Measurements from ENCODE around the gene LRRC4C. TPM values are rescaled to one million over a fixed set of nuclear protein-coding genes. Genes with fewer than 3 reads are reported as not detected.

The LRRC4C gene
- total RNA-seq, 4 donors from 2014 or later, result 0.38 to 3.5 (median 0.95) TPM; not detected in 1

GRCh38 chr11:40316171-40316570 lies 1143.3 kb downstream of the LRRC4C start:
- TF ChIP-seq, protein P1, sequence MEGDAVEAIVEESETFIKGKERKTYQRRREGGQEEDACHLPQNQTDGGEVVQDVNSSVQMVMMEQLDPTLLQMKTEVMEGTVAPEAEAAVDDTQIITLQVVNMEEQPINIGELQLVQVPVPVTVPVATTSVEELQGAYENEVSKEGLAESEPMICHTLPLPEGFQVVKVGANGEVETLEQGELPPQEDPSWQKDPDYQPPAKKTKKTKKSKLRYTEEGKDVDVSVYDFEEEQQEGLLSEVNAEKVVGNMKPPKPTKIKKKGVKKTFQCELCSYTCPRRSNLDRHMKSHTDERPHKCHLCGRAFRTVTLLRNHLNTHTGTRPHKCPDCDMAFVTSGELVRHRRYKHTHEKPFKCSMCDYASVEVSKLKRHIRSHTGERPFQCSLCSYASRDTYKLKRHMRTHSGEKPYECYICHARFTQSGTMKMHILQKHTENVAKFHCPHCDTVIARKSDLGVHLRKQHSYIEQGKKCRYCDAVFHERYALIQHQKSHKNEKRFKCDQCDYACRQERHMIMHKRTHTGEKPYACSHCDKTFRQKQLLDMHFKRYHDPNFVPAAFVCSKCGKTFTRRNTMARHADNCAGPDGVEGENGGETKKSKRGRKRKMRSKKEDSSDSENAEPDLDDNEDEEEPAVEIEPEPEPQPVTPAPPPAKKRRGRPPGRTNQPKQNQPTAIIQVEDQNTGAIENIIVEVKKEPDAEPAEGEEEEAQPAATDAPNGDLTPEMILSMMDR (IDR thresholded peaks at IDR 0.05), result no peak
- ATAC-seq (ENCODE audit: low FRiP score) (no peak), DNase-seq (ENCODE audit: low spot score) (no peak)

DNA sequence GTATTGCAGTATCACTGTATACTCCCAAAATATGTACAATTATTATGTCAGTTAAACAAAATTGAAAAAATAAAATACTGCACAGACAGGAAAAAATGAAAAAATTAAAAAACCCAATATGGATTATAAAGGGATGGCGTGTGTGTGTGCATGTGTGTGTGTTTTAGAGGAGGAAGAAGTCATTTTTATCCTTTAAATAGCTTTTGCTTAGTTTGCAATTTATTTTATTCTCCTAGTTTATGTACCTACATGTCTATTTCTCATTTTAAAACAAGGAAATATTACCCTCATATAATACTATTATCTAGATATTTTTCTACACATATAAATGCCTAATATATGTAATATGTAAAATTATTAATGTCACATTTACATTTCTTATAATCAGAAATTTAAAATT lies 1144.3 kb downstream of the LRRC4C start:
- DNase-seq (ENCODE audit: low spot score), result no peak
- TF ChIP-seq, protein P1 (IDR thresholded peaks at IDR 0.05), result no peak
- ATAC-seq (ENCODE audit: low FRiP score), result no peak

GRCh38 chr11:40314327-40314726 lies 1145.1 kb downstream of the LRRC4C start:
- TF ChIP-seq, protein P1 (IDR thresholded peaks at IDR 0.05), result no peak
- no peak for ATAC-seq (ENCODE audit: low FRiP score)
- DNase-seq (ENCODE audit: low spot score), result no peak

- TF ChIP-seq, protein P1 (IDR thresholded peaks at IDR 0.05), result no peak
- no peak for ATAC-seq (ENCODE audit: low FRiP score)
- no peak for DNase-seq (ENCODE audit: low spot score)
Measured at GRCh38 chr11:40306938-40307548, 1152.4 kb downstream of the LRRC4C start.

DNA sequence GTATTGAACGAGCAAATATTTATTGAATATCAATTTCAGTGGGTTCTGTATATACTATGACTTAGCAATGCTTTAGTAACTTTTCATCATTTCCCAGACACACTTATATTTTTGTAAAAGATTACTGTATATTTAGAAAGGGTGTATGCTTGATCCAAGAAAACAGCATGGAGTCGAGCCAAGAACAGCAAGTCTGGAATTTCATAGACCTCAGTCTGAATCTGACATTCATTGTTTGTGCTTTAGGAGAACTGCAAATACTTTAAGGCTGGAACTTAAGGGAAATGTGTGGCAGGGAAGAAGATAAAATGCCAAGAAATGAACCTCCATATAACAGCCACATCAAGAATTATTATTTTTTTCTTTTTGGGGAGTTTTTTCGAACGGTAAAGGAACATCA lies 1156.8 kb downstream of the LRRC4C start:
- DNase-seq (ENCODE audit: low spot score) (no peak), ATAC-seq (ENCODE audit: low FRiP score) (no peak)
- TF ChIP-seq, protein P1 (IDR thresholded peaks at IDR 0.05), result no peak

- no peak for ATAC-seq (ENCODE audit: low FRiP score)
- TF ChIP-seq, protein P1 (IDR thresholded peaks at IDR 0.05), result no peak
- no peak for DNase-seq (ENCODE audit: low spot score)
Measured at GRCh38 chr11:40295466-40295865, 1164.0 kb downstream of the LRRC4C start.

DNA sequence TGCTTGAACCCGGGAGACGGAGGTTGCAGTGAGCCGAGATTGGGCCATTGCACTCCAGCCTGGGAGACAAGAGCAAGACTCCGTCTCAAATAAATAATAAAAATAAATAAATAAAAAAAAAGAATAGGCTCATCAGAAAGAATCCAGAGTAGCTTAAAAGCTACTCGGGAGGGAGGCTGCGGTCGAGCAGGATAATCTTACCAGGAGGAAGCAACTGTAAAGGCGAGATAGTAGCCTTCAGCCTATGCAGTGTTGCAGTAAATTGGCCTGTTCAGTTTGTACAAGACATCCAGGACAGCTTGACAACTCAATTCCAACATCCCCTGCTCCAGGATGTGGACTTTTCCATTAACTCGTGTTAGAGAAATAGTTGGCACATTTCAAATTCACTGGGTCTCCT lies 1164.7 kb downstream of the LRRC4C start:
- DNase-seq (ENCODE audit: low spot score) (no peak), ATAC-seq (ENCODE audit: low FRiP score) (no peak)
- TF ChIP-seq, protein P1 (IDR thresholded peaks at IDR 0.05), result no peak

Data from omental fat pad (tissue), 4 donors.